RPMI8226 (cell line): ENCODE measurements around the gene KRTAP5-1.

ENCODE experiments used
- DNase-seq: peaks from one replicate; pipeline ENCODE4 v3.0.0-alpha.2; 2015

Gene KRTAP5-1

GRCh38 chr11:1558775-1559110 lies 26.3 kb downstream of the KRTAP5-1 start:
- no peak for DNase-seq

- DNase-seq: no peak
Observed at GRCh38 chr11:1557904-1558774, 26.9 kb downstream of the KRTAP5-1 start.

- DNase-seq: no peak
Observed at GRCh38 chr11:1557051-1557884, 27.8 kb downstream of the KRTAP5-1 start.

GRCh38 chr11:1556278-1556902 lies 28.7 kb downstream of the KRTAP5-1 start:
- no peak for DNase-seq

GRCh38 chr11:1555713-1556153 lies 29.4 kb downstream of the KRTAP5-1 start:
- DNase-seq: no peak

- DNase-seq: no peak
Observed at GRCh38 chr11:1554981-1555712, 29.9 kb downstream of the KRTAP5-1 start.

GRCh38 chr11:1553808-1554594 lies 31.1 kb downstream of the KRTAP5-1 start:
- DNase-seq: peak; percentile 77

- peak; percentile 19 for DNase-seq
Observed at GRCh38 chr11:1549338-1550330, 35.4 kb downstream of the KRTAP5-1 start.

- DNase-seq: peak; percentile 87
Observed at GRCh38 chr11:1548221-1549070, 36.6 kb downstream of the KRTAP5-1 start.

- peak; percentile 17 for DNase-seq
Observed at GRCh38 chr11:1547467-1548098, 37.5 kb downstream of the KRTAP5-1 start.

- DNase-seq: peak; percentile 69
Observed at GRCh38 chr11:1546536-1547466, 38.3 kb downstream of the KRTAP5-1 start.

GRCh38 chr11:1546077-1546535 lies 39.0 kb downstream of the KRTAP5-1 start:
- peak; percentile 56 for DNase-seq

- DNase-seq: no peak
Observed at GRCh38 chr11:1545432-1545831, 39.7 kb downstream of the KRTAP5-1 start.

GRCh38 chr11:1544536-1544935 lies 40.5 kb downstream of the KRTAP5-1 start:
- DNase-seq: no peak

GRCh38 chr11:1543606-1544263 lies 41.3 kb downstream of the KRTAP5-1 start:
- DNase-seq: no peak

GRCh38 chr11:1542267-1542666 lies 42.8 kb downstream of the KRTAP5-1 start:
- peak; percentile 65 for DNase-seq
